HG03354 (cell line): ENCODE measurements around the gene PEX14.

Experiments used
- ATAC-seq: cut with Tn5 transposase; IDR thresholded peaks from one replicate; pipeline ENCODE4 v1.9.1; 2021; ENCODE audit warnings: mild to moderate bottlenecking; ENCODE audit not compliant: unreplicated experiment, poor library complexity, severe bottlenecking

The PEX14 gene

DNA sequence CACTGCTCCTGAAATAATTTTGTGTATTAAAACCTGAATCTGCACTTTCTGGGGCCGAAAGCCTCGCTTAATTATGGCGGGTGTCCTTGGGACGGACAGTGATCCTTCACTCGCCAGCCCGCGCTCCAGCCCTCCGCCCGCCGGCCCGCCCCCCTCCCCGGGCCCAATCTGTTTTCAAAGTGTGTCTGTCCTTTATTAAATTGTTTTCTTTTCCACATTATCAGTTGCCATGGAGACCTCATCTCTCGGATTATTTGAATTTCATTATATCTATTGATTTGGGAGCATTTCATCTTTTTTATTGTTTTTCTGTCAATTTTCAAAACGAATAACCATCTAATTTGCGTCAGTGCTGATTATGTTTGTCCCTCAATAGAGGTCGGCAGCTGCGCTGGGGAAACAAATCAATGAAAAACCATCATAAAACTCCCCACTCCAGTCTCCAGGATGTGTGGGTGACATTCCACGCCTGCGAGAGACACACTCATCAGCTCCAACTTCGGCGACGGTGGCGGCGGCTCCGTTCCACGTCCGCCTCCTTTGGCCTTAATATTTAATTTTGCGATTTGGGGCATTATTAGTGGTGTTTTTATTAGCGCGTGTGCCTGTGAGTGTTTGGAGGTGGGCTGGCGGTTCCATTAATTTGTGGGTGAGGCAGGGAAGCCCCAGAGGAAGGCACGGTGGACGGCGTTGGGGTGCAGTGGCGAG is 197.7 kb downstream of the PEX14 start:
- ATAC-seq: no peak

GRCh38 chr1:10673109-10673711 is 198.5 kb downstream of the PEX14 start:
- no peak for ATAC-seq

DNA sequence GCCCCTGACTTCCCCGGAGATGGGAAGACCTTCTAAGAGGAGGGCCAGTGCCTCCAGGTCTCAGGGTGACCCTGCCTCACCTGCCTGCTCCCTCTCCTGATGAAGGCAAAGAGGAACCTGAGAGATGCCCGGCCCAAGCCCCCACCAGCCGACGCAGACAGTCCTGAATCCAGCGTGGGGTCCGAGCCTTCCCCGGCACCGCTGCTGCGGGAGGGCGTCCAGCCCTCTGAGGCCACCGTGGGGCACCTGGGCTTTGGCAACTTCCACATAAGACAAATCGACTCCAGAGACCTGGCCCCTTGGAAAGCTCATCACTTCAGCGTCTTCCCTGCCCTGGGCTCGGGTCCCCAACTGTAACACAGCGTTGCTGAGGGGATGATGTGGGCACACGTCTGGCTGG is 199.5 kb downstream of the PEX14 start:
- ATAC-seq: no peak

GRCh38 chr1:10674700-10675609 is 200.2 kb downstream of the PEX14 start:
- ATAC-seq: no peak

DNA sequence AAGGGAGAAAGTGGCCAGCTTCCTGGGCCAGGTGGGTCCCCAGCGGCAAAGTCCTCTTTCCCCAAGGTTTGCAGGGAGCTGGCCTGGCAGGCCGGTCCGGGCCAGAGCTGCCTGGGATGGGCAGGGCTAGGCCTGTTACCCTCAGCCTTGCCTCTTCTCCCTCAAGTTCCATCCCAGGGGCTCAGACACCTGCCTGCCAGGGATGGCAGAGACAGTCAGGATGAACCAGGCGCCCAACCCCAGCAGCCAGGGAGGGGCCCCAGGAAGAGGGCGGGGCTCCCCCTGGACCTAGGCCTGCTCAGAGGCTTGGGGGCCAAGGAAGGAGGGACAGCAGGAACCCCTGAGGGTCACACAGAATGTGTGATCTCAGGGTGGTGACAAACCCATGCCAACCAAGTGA is 201.1 kb downstream of the PEX14 start:
- ATAC-seq: no peak

DNA sequence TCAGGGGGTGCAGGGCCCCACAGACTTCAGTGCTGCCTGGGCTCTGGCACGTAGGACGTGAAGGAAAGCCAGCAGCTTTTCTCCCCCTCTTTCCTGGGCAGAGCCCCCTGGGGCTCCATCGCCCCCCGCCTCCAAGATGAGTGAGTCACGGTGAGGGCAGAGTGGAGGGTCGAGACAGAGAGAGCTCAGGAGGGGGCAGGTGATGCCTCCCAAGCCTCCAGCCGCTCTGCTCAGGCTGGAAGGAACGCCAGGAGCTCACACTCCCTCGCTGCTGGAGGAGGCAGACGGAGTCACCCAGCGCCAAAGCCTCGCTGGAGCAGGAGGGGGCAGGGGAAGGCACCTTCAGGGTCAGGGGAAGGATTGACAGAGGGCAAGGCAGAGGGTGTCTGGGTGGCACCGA is 202.2 kb downstream of the PEX14 start:
- ATAC-seq: no peak

DNA sequence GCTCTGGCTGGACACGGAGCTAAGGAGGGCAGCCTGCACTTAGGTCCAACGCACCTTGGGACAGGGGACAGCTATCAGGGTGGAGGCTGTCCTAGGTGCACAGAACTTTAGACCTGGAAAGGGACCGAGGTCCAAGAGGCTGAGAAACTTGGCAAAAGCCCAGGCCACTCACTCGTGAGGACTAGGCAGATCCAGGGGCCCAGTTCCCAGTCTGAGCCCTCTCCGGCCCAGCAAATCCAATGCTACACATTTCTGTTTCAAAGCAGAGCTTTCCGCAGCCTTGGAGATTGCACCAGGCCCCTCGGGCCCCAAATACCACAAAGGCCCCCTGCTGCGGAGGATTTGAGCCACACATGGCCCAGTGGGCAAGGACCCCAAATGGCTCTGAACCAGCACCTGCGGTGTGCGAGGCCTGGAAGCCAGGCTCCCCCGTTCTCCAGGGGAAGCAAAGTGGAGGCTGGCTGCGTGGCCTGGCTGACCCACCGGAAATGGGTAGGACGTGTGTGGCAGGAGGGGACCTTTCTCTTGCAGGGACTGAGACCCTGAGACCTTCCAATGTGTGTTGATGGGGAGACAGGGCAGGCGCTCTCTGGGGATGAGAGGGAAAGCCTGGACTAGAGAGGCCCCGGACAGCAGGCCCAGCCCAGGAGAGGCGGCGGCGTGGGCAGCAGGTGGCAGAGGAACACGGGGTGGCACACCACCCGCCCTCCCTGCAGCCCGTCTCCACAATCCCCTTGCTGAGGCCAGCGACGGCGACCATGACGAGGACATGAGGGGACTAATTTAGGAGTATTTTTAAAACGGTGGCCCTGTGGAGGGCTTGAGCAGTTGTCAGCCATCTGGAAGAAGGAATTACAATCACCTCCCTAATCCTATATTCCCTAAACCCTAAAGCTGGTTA is 203.0 kb downstream of the PEX14 start:
- ATAC-seq: no peak

DNA sequence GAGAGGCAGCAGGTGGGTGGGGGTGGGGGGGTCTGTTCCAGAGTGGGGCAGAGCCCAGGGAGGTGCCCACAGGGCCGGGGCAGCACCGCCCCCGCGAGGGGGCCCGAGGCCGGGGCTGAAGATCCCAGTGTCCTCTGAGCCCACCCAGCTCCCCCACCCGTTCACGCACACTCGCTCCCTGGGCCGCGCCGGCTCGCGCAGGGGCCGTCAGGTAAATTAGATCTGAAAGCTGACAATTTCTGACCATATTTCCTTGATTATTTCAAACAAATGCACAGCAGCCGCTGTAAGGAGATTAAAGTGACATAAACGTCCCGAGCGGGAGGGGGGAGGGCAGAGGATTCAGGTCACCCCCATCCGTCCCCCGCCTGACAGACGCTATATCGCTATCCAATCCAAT is 203.7 kb downstream of the PEX14 start:
- ATAC-seq: no peak

DNA sequence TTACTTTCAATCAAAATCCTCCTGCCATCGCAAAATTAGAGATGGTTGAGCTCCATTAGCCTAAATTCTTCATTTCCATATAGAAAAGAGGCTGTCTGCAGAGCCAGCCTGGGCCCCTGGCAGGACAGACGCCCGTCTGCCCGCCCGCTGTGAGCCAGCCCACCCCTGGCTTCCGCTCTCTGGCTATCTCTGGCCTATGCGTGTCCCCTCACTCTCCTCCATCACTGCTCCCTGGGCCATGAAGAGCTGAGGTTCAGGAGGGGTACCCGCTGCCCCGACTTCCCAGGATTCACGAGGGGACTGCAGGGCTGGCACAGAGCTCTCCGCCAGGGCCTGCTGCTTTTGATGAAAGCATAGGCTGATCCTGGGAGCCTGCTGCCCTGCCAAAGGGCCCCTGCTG is 204.1 kb downstream of the PEX14 start:
- no peak for ATAC-seq

- ATAC-seq: no peak
These were observed 204.9 kb downstream of the PEX14 start for GRCh38 chr1:10679496-10680220.
